ENCODE measurements around the gene PC. TPM values are rescaled to one million over a fixed set of nuclear protein-coding genes. Genes with fewer than 3 reads are reported as not detected.

Gene PC
- total RNA-seq, 4 donors from 2014 or later: 91.0 to 240 (median 134) TPM

GRCh38 chr11:66852466-66853241 is 105.5 kb downstream of the PC start:
- ATAC-seq (ENCODE audit: low FRiP score): no peak
- no peak for TF ChIP-seq CTCF (IDR thresholded peaks at IDR 0.05)
- DNase-seq (ENCODE audit: low spot score): no peak

- ATAC-seq (ENCODE audit: low FRiP score) (no peak), DNase-seq (ENCODE audit: low spot score) (no peak)
- no peak for TF ChIP-seq CTCF (IDR thresholded peaks at IDR 0.05)
Measured at GRCh38 chr11:66851698-66852465, 106.3 kb downstream of the PC start.

GRCh38 chr11:66851239-66851596 is 107.0 kb downstream of the PC start:
- no peak for TF ChIP-seq CTCF (IDR thresholded peaks at IDR 0.05)
- no peak for DNase-seq (ENCODE audit: low spot score)
- no peak for ATAC-seq (ENCODE audit: low FRiP score)

- peak; percentile 9 for DNase-seq (ENCODE audit: low spot score)
- ATAC-seq (ENCODE audit: low FRiP score): no peak
- no peak for TF ChIP-seq CTCF (IDR thresholded peaks at IDR 0.05)
Measured at GRCh38 chr11:66850588-66851238, 107.5 kb downstream of the PC start.

- DNase-seq (ENCODE audit: low spot score) (peak; percentile 11), ATAC-seq (ENCODE audit: low FRiP score) (no peak)
- no peak for TF ChIP-seq CTCF (IDR thresholded peaks at IDR 0.05)
Measured at GRCh38 chr11:66850235-66850587, 108.0 kb downstream of the PC start.

- no peak for TF ChIP-seq CTCF (IDR thresholded peaks at IDR 0.05)
- peak; percentile 10 for DNase-seq (ENCODE audit: low spot score)
- no peak for ATAC-seq (ENCODE audit: low FRiP score)
Measured at GRCh38 chr11:66849501-66850234, 108.5 kb downstream of the PC start.
